ENCODE data around the gene HOXD11. TPM values are rescaled to one million over a fixed set of nuclear protein-coding genes. Genes with fewer than 3 reads are reported as not detected.

Gene HOXD11
- total RNA-seq, 3 donors from 2014 or later: 0.66 TPM; not detected in 2

- peaks cover 5 to 86% of the 10 kb centered on the region in 2 donors for H3K27me3 ChIP-seq
- H3K4me3 ChIP-seq: peak overlapping the region in 1 of 3 donors; percentile 54
- H3K27ac ChIP-seq: peak overlapping the region in 1 of 2 donors; percentile 74
- intact Hi-C loops (cut with DNase I; ENCODE audit: low total_unique reads): no loop called here
- no peak for DNase-seq (ENCODE audit: low spot score in 2 of 2)
- TF ChIP-seq POLR2AphosphoS5 (IDR thresholded peaks at IDR 0.05): no peak
- TF ChIP-seq POLR2A (IDR thresholded peaks at IDR 0.05): no peak
- no peak for TF ChIP-seq CTCF (IDR thresholded peaks at IDR 0.05)
- no peaks in the 10 kb centered on the region for H3K36me3 ChIP-seq
- no peaks in the 10 kb centered on the region for H3K4me1 ChIP-seq
- H3K9me3 ChIP-seq: peaks cover 0 to 3% of the 10 kb centered on the region in 2 donors
Measured at GRCh38 chr2:176125772-176126054, 18.6 kb downstream of the HOXD11 start.

GRCh38 chr2:176126929-176127773 is 20.1 kb downstream of the HOXD11 start:
- Histone ChIP-seq H3K27me3 (peaks cover 5 to 86% of the 10 kb centered on the region in 2 donors), H3K9me3 (peaks cover 0 to 3% of the 10 kb centered on the region in 2 donors), H3K27ac (no peak overlapping the region), H3K4me3 (peak overlapping the region in 1 of 3 donors; percentile 73), H3K36me3 (no peaks in the 10 kb centered on the region), H3K4me1 (no peaks in the 10 kb centered on the region)
- no peak for DNase-seq (ENCODE audit: low spot score in 2 of 2)
- TF ChIP-seq POLR2AphosphoS5 (IDR thresholded peaks at IDR 0.05) (no peak), CTCF (IDR thresholded peaks at IDR 0.05) (peak; percentile 77 to 87 (median 85))
- intact Hi-C loops (cut with DNase I; ENCODE audit: low total_unique reads): no loop called here

GRCh38 chr2:176127774-176128072 is 20.6 kb downstream of the HOXD11 start:
- Histone ChIP-seq H3K36me3 (no peaks in the 10 kb centered on the region), H3K27ac (peak overlapping the region; percentile 83 to 98), H3K4me3 (peak overlapping the region in 2 of 3 donors; percentile 52 to 73), H3K9me3 (peaks cover 0 to 3% of the 10 kb centered on the region in 2 donors), H3K4me1 (no peaks in the 10 kb centered on the region), H3K27me3 (peaks cover 5 to 86% of the 10 kb centered on the region in 2 donors)
- intact Hi-C loops (cut with DNase I; ENCODE audit: low total_unique reads): no loop called here
- no peak for TF ChIP-seq POLR2AphosphoS5 (IDR thresholded peaks at IDR 0.05)
- DNase-seq (ENCODE audit: low spot score in 2 of 2): no peak

GRCh38 chr2:176128172-176128981 is 21.3 kb downstream of the HOXD11 start:
- TF ChIP-seq CTCF (IDR thresholded peaks at IDR 0.05) (no peak), POLR2AphosphoS5 (IDR thresholded peaks at IDR 0.05) (no peak), POLR2A (IDR thresholded peaks at IDR 0.05) (no peak)
- Histone ChIP-seq H3K9me3 (peaks cover 0 to 3% of the 10 kb centered on the region in 2 donors), H3K27ac (peak overlapping the region; percentile 83 to 98), H3K27me3 (peaks cover 5 to 83% of the 10 kb centered on the region in 2 donors), H3K4me3 (peak overlapping the region; percentile 52 to 73 (median 60)), H3K4me1 (no peaks in the 10 kb centered on the region), H3K36me3 (no peaks in the 10 kb centered on the region)
- intact Hi-C loops (cut with DNase I; ENCODE audit: low total_unique reads): no loop called here
- no peak for DNase-seq (ENCODE audit: low spot score in 2 of 2)

GRCh38 chr2:176128982-176129796 is 22.1 kb downstream of the HOXD11 start, which contains the start of gene HOXD8:
HOXD8 (plus strand) TSS chr2:176129705; CDS start chr2:176130367, 662 bp downstream.
- TF ChIP-seq POLR2A (IDR thresholded peaks at IDR 0.05) (no peak), POLR2AphosphoS5 (IDR thresholded peaks at IDR 0.05) (peak; percentile 66 to 90 (median 82))
- no peak for DNase-seq (ENCODE audit: low spot score in 2 of 2)
- intact Hi-C loops (cut with DNase I; ENCODE audit: low total_unique reads): no loop called here
- peak within 1 kb of the TSS; percentile 83 to 98 for H3K27ac ChIP-seq
- H3K9me3 ChIP-seq: peaks cover 0 to 3% of the 10 kb centered on the region in 2 donors
- no peaks in the 10 kb centered on the region for H3K4me1 ChIP-seq
- H3K4me3 ChIP-seq: peak within 1 kb of the TSS; percentile 52 to 73 (median 60)
- peaks cover 5 to 83% of the 10 kb centered on the region in 2 donors for H3K27me3 ChIP-seq
- no peaks in the 10 kb centered on the region for H3K36me3 ChIP-seq

All from breast epithelium (tissue), 4 donors.